ENCODE measurements around the gene LRRC14B.

The LRRC14B gene

GRCh38 chr5:173392-174290 is 17.7 kb upstream of the LRRC14B start:
- H3K27me3 ChIP-seq (ENCODE audit: insufficient read depth, poor library complexity, severe bottlenecking), result peaks cover 3% of the 10 kb centered on the region
- TF ChIP-seq SPI1 (IDR thresholded peaks at IDR 0.05; ENCODE audit: borderline replicate concordance, low read depth) (no peak), GABPA (IDR thresholded peaks at IDR 0.05; ENCODE audit: low read depth) (no peak), POLR2AphosphoS5 (IDR thresholded peaks at IDR 0.05; ENCODE audit: low read depth) (no peak)
- TF ChIP-seq, protein P1, sequence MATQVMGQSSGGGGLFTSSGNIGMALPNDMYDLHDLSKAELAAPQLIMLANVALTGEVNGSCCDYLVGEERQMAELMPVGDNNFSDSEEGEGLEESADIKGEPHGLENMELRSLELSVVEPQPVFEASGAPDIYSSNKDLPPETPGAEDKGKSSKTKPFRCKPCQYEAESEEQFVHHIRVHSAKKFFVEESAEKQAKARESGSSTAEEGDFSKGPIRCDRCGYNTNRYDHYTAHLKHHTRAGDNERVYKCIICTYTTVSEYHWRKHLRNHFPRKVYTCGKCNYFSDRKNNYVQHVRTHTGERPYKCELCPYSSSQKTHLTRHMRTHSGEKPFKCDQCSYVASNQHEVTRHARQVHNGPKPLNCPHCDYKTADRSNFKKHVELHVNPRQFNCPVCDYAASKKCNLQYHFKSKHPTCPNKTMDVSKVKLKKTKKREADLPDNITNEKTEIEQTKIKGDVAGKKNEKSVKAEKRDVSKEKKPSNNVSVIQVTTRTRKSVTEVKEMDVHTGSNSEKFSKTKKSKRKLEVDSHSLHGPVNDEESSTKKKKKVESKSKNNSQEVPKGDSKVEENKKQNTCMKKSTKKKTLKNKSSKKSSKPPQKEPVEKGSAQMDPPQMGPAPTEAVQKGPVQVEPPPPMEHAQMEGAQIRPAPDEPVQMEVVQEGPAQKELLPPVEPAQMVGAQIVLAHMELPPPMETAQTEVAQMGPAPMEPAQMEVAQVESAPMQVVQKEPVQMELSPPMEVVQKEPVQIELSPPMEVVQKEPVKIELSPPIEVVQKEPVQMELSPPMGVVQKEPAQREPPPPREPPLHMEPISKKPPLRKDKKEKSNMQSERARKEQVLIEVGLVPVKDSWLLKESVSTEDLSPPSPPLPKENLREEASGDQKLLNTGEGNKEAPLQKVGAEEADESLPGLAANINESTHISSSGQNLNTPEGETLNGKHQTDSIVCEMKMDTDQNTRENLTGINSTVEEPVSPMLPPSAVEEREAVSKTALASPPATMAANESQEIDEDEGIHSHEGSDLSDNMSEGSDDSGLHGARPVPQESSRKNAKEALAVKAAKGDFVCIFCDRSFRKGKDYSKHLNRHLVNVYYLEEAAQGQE (IDR thresholded peaks at IDR 0.05; ENCODE audit: insufficient replicate concordance, low read depth), result no peak
- TF ChIP-seq, protein P2, sequence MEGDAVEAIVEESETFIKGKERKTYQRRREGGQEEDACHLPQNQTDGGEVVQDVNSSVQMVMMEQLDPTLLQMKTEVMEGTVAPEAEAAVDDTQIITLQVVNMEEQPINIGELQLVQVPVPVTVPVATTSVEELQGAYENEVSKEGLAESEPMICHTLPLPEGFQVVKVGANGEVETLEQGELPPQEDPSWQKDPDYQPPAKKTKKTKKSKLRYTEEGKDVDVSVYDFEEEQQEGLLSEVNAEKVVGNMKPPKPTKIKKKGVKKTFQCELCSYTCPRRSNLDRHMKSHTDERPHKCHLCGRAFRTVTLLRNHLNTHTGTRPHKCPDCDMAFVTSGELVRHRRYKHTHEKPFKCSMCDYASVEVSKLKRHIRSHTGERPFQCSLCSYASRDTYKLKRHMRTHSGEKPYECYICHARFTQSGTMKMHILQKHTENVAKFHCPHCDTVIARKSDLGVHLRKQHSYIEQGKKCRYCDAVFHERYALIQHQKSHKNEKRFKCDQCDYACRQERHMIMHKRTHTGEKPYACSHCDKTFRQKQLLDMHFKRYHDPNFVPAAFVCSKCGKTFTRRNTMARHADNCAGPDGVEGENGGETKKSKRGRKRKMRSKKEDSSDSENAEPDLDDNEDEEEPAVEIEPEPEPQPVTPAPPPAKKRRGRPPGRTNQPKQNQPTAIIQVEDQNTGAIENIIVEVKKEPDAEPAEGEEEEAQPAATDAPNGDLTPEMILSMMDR (IDR thresholded peaks at IDR 0.05; ENCODE audit: insufficient read depth, low read length), result no peak
- H3K4me3 ChIP-seq (replicated peaks; ENCODE audit: insufficient read depth, low read length), result no peak overlapping the region
- DNase-seq (ENCODE audit: low read depth in 1 of 2, low spot score in 1 of 2), result no peak
- H3K27ac ChIP-seq (replicated peaks), result no peak overlapping the region

- H3K27ac ChIP-seq (replicated peaks), result no peak overlapping the region
- no peak overlapping the region for H3K4me3 ChIP-seq (replicated peaks; ENCODE audit: insufficient read depth, low read length)
- peaks cover 4% of the 10 kb centered on the region for H3K27me3 ChIP-seq (ENCODE audit: insufficient read depth, poor library complexity, severe bottlenecking)
- TF ChIP-seq, protein P2 (IDR thresholded peaks at IDR 0.05; ENCODE audit: insufficient read depth, low read length), result no peak
- TF ChIP-seq, protein P1 (IDR thresholded peaks at IDR 0.05; ENCODE audit: insufficient replicate concordance, low read depth), result no peak
- TF ChIP-seq SPI1 (IDR thresholded peaks at IDR 0.05; ENCODE audit: borderline replicate concordance, low read depth) (no peak), GABPA (IDR thresholded peaks at IDR 0.05; ENCODE audit: low read depth) (no peak), POLR2AphosphoS5 (IDR thresholded peaks at IDR 0.05; ENCODE audit: low read depth) (no peak)
- no peak for DNase-seq (ENCODE audit: low read depth in 1 of 2, low spot score in 1 of 2)
These were observed 17.0 kb upstream of the LRRC14B start for GRCh38 chr5:174291-174600.

DNA sequence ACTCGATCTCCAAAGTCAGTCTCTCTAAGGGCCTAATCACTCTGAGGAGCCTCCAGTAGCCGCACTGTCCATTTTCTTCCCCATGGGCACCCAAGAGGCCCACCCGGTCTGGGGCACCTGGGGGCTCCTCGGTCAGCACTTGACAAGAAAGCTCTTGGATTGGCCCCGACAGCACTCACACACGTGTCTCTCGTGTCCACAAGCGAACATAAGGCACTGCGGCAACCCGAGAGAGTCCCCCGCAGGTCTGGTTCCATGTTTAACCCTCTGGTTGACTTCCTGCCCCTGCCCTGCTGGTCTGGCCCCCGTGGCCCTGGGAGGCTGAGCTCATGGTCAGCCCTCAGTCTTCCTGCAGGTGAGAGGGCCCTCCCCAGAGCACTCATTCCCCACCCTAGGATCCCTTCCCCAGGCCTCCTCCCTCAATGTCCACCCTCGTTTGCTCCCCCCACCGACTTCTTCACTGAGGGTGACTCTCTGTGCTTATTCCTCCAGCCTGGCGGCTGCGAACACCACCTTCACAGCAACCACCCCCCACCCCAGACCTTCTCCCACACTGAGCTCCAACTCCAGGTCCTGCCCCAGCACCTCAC is 16.3 kb upstream of the LRRC14B start:
- Histone ChIP-seq H3K27ac (replicated peaks) (no peak overlapping the region), H3K27me3 (ENCODE audit: insufficient read depth, poor library complexity, severe bottlenecking) (peaks cover 7% of the 10 kb centered on the region), H3K4me3 (replicated peaks; ENCODE audit: insufficient read depth, low read length) (no peak overlapping the region)
- DNase-seq (ENCODE audit: low read depth in 1 of 2, low spot score in 1 of 2), result no peak
- TF ChIP-seq GABPA (IDR thresholded peaks at IDR 0.05; ENCODE audit: low read depth) (no peak), POLR2AphosphoS5 (IDR thresholded peaks at IDR 0.05; ENCODE audit: low read depth) (no peak), SPI1 (IDR thresholded peaks at IDR 0.05; ENCODE audit: borderline replicate concordance, low read depth) (no peak)
- TF ChIP-seq, protein P1 (IDR thresholded peaks at IDR 0.05; ENCODE audit: insufficient replicate concordance, low read depth), result no peak
- TF ChIP-seq, protein P2 (IDR thresholded peaks at IDR 0.05; ENCODE audit: insufficient read depth, low read length), result no peak

Measured in HL-60 (cell line).